GM12892 (cell line): ENCODE results near the gene ADSS1.

Experiments used
- DNase-seq: peaks from one replicate; pipeline ENCODE4 v3.0.0; 2011; ENCODE audit not compliant: insufficient read length
- FAIRE-seq: peaks from 2 replicates; lab custom pipeline; 2011; peaks lifted over from hg19 to GRCh38; lab: Jason Lieb, UNC
- POLR2A ChIP-seq: IDR thresholded peaks from 2 replicates; pipeline ENCODE4 v1.6.1; 2011; ENCODE audit warnings: low read depth, low read length, control low read depth
- POLR2AphosphoS5 ChIP-seq: IDR thresholded peaks from 2 replicates; pipeline ENCODE4 v1.6.1; 2011; ENCODE audit warnings: low read depth, low read length, control low read depth
- TAF1 ChIP-seq: IDR thresholded peaks from 2 replicates; pipeline ENCODE4 v1.6.1; 2011; ENCODE audit warnings: low read depth, mild to moderate bottlenecking, control low read depth, low read length, borderline replicate concordance

Gene ADSS1

DNA sequence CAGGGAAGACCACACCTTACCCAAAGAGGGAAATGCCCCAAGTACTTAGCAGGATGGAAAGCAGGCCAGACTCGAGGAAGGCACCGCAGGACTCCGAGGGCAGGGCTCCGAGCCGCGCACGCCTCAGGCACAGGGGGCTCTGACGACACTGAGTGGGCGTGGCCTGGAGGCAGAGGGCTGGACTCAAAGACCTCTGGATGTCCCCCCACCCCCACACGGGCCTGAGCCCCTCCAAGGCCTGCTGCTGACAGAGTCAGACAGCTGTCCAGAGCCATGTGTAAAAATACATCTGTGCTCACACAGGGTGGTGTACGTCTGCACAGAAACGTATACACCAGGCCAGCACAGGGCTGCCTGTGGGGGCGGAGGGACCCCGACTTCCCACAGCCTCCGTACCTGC is 70.1 kb downstream of the ADSS1 start:
- FAIRE-seq, result peak; percentile 61
- no peak for DNase-seq
- TF ChIP-seq POLR2A (no peak), TAF1 (no peak), POLR2AphosphoS5 (no peak)

DNA sequence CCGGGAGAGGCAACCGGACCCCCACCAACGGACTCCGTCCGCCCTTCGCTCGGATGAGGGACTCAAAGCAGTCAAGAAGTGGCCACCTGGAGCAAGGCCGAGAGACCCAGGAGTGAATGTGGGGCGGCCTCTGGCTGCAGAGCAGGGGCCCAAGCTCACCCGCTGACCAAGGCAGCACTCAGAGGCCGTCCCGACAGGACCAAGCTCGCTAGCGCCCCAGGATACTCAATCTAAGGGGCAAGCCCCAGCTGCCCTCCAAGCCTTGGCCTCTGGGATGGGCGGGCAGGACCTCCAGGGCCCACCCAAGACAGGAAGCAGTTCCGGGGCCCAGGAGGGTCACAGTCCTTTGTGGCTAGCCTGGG is 70.6 kb downstream of the ADSS1 start:
- FAIRE-seq (no peak), DNase-seq (no peak)
- TF ChIP-seq POLR2A (no peak; the same call in 1 of the 2 replicates), TAF1 (no peak), POLR2AphosphoS5 (no peak)

DNA sequence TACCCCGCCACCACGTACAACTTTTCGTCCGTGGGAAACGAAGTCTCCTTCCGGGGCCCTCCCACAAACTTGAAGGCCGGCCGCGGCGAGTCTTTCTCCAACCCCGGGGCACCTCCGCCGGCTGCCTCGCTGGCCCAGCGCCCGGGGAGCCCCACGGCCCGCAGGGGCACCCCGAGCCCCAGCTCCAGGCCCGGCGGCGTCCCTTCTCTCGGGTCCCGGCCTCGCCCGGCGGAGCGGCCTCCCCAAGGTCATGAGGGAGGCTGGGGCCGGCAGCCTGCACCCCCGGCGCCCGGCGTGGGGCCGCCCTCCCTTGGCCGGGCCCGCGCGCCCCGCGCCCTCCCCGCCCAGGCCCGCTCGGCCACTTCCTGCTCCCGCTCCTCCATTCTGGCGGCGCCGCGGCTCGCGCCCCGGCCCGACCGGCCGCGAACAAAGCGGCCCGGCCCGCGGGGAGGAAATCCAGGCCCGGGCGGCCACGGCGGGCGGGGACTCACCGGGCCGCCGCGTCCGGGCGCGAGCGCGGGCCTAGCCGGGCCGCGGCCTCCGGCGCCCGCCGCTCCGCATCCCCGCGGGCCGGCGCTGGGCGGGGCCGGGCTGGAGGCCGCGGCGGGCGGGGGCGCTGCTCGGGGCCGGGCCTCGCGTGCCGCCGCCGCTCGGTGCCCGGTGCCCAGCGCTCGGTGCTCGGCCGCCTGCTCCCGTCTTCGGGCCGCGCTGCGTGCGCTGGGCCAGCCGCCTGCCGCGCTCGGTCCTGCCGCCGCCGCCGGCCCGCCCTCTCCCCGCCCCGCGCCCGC is 71.2 kb downstream of the ADSS1 start, which contains the start of gene AKT1:
Gene AKT1, minus strand, starts transcription at position 756 of the 788 bp plus-strand sequence. CDS start 3,105 bp downstream, outside the sequence.
- no peak for FAIRE-seq
- peak; percentile 72 for DNase-seq
- TF ChIP-seq POLR2AphosphoS5 (no peak), POLR2A (no peak), TAF1 (no peak)

DNA sequence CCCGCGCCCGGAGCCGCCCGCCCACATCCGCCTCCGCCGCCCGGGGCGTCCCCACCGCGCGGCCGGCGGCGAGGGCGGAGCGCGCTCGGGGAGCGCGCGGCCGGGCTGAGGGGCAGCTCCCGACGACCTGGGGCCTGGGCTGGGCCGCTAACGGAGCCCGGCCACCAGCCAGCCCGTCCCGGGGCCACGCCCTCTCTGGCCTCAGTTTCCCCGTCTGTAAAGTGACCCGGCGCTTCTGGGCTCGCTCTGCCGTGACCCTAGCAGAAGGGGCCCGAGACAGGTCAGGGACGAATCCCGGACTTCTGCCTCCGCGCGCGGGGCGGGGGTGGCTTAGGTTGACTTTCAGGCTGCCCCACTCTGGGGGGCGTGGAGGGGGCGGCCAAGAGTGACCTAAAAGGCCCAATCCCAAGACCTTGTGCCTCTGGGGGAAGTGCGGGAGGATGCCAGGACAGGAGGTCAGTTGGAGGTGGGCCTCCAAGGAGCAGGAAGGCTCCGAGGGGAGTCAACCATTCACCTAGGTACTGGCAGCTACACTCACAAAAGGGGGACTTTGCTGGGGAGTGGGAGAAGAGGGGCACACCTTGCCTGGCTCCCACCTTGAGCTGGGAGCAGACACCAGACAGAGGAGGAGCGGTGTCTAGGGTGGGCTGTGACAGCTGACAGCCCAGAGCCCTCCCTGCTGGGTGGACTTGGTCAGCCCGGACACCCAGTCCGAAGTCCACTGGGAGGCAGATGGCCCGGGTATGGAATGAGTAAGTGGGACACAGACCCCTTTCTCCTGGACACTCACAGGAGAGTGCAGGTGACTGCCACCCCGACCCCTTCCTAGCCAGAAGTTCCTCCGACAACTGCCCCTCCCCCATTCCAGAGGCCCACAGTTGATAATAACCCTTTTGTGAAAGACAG is 72.0 kb downstream of the ADSS1 start:
- no peak for TF ChIP-seq TAF1
- peak; percentile 70; the same call in 1 of the 2 replicates for TF ChIP-seq POLR2A
- FAIRE-seq (peak; percentile 58), DNase-seq (peak; percentile 91)

DNA sequence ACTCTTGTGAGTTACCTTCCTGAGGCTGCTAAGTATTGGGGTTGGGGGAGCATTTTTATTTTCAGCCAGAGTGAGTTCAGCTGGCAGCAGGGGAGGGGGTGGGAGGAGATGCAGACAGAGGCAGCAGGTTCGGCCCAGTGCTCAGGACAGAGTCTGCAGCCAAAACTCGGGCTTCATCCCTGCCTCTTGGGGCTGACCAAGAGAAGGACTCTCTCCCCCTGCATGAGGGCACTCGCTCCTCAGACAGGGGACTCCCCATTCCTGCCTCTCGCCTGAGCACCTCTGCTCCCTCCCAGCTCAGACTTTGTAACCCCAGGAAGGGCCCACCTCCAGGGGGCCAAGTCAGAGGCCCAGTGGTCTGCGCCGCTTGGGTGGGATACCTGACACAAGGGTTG is 72.7 kb downstream of the ADSS1 start:
- no peak for FAIRE-seq
- TF ChIP-seq POLR2A (no peak), TAF1 (no peak), POLR2AphosphoS5 (no peak)
- no peak for DNase-seq
